Measurements from ENCODE around the gene SYNRG. TPM values are rescaled to one million over a fixed set of nuclear protein-coding genes. Genes with fewer than 3 reads are reported as not detected.

Gene SYNRG
- total RNA-seq, 1 experiment from 2014 or later: 46.6 TPM

- no peaks in the 10 kb centered on the region for H4K20me1 ChIP-seq (ENCODE audit: insufficient read depth, low read depth, low read length)
- no peaks in the 10 kb centered on the region for H3K27me3 ChIP-seq (ENCODE audit: low read length)
- no peak overlapping the region for H2AFZ ChIP-seq (ENCODE audit: low read length)
- H3K4me2 ChIP-seq (ENCODE audit: low read depth, low read length, poor library complexity, severe bottlenecking): no peak overlapping the region
- H3K36me3 ChIP-seq (ENCODE audit: insufficient read depth, low read length): peaks cover 47% of the 10 kb centered on the region
- no peak overlapping the region for H3K9ac ChIP-seq (ENCODE audit: low read length)
- H3K4me1 ChIP-seq (ENCODE audit: low read length): no peaks in the 10 kb centered on the region
- no peak for DNase-seq
- H3K79me2 ChIP-seq (ENCODE audit: low read length): peaks cover 3% of the 10 kb centered on the region
- no peaks in the 10 kb centered on the region for H3K9me3 ChIP-seq (ENCODE audit: low read length)
- H3K4me3 ChIP-seq (ENCODE audit: low read length): no peak overlapping the region
- H3K9me2 ChIP-seq (replicated peaks; ENCODE audit: insufficient read depth, low read length): no peaks in the 10 kb centered on the region
- no peak overlapping the region for H3K27ac ChIP-seq (ENCODE audit: low read length)
These were observed 45.0 kb downstream of the SYNRG start for GRCh38 chr17:37564252-37564651.

DNA sequence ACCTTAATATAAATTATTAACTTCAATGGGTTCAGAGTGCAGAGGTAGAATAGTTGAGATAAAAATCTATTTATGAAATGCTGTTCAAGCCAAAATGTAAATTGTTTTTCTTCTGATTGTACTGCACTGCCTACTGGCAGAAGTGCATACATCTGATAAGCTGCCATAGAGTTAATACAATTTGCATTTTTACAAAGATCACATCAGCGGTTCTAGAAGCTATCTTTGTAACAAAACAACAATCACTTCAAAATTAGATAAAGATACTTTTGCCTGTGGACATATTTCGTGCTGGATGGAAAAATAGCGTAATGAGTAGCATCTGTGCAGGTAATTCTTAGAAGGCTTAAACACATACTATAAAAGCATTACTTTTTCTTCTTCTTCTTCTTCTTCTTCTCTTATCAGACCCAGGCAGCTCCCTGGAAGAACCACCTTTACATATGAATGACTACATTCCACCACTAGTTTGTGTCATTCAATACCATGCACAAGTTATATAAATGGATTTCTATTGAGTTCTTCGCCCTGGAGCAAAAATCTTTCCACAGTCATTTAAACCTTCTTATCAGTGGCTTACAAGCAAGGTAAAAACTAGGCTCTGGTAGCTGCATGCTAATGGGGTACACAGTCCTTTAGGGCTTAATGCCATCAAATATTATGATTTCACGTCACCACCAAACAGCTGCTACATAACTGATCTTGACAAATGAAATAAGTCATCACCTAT, 47.0 kb downstream of the SYNRG start:
- Histone ChIP-seq H3K9me3 (ENCODE audit: low read length) (no peaks in the 10 kb centered on the region), H3K9ac (ENCODE audit: low read length) (no peak overlapping the region), H3K27ac (ENCODE audit: low read length) (no peak overlapping the region), H3K36me3 (ENCODE audit: insufficient read depth, low read length) (peaks cover 47% of the 10 kb centered on the region), H3K4me3 (ENCODE audit: low read length) (no peak overlapping the region), H3K79me2 (ENCODE audit: low read length) (peaks cover 3% of the 10 kb centered on the region; the same call in 1 of the 2 replicates), H3K27me3 (ENCODE audit: low read length) (no peaks in the 10 kb centered on the region), H2AFZ (ENCODE audit: low read length) (no peak overlapping the region), H3K4me1 (ENCODE audit: low read length) (no peaks in the 10 kb centered on the region), H3K9me2 (replicated peaks; ENCODE audit: insufficient read depth, low read length) (no peaks in the 10 kb centered on the region), H4K20me1 (ENCODE audit: insufficient read depth, low read depth, low read length) (no peaks in the 10 kb centered on the region), H3K4me2 (ENCODE audit: low read depth, low read length, poor library complexity, severe bottlenecking) (no peak overlapping the region)
- DNase-seq: no peak

GRCh38 chr17:37558299-37558698, 50.9 kb downstream of the SYNRG start:
- Histone ChIP-seq H3K4me1 (ENCODE audit: low read length) (peaks cover 4% of the 10 kb centered on the region), H4K20me1 (ENCODE audit: insufficient read depth, low read depth, low read length) (no peaks in the 10 kb centered on the region), H3K9me2 (replicated peaks; ENCODE audit: insufficient read depth, low read length) (no peaks in the 10 kb centered on the region), H3K4me3 (ENCODE audit: low read length) (no peak overlapping the region), H3K9me3 (ENCODE audit: low read length) (no peaks in the 10 kb centered on the region), H3K4me2 (ENCODE audit: low read depth, low read length, poor library complexity, severe bottlenecking) (no peak overlapping the region), H3K27me3 (ENCODE audit: low read length) (no peaks in the 10 kb centered on the region), H3K27ac (ENCODE audit: low read length) (no peak overlapping the region), H3K79me2 (ENCODE audit: low read length) (peaks cover 19% of the 10 kb centered on the region; the same call in 1 of the 2 replicates), H3K36me3 (ENCODE audit: insufficient read depth, low read length) (peaks cover 54% of the 10 kb centered on the region), H2AFZ (ENCODE audit: low read length) (no peak overlapping the region), H3K9ac (ENCODE audit: low read length) (no peak overlapping the region)
- no peak for DNase-seq

GRCh38 chr17:37557482-37557881, 51.7 kb downstream of the SYNRG start:
- Histone ChIP-seq H3K9me2 (replicated peaks; ENCODE audit: insufficient read depth, low read length) (no peaks in the 10 kb centered on the region), H2AFZ (ENCODE audit: low read length) (no peak overlapping the region), H3K27ac (ENCODE audit: low read length) (no peak overlapping the region), H4K20me1 (ENCODE audit: insufficient read depth, low read depth, low read length) (no peaks in the 10 kb centered on the region), H3K4me2 (ENCODE audit: low read depth, low read length, poor library complexity, severe bottlenecking) (no peak overlapping the region), H3K79me2 (ENCODE audit: low read length) (peaks cover 28% of the 10 kb centered on the region), H3K9me3 (ENCODE audit: low read length) (no peaks in the 10 kb centered on the region), H3K36me3 (ENCODE audit: insufficient read depth, low read length) (peaks cover 57% of the 10 kb centered on the region), H3K4me3 (ENCODE audit: low read length) (no peak overlapping the region), H3K4me1 (ENCODE audit: low read length) (peaks cover 10% of the 10 kb centered on the region), H3K27me3 (ENCODE audit: low read length) (no peaks in the 10 kb centered on the region), H3K9ac (ENCODE audit: low read length) (no peak overlapping the region)
- no peak for DNase-seq

- no peak overlapping the region for H3K9ac ChIP-seq (ENCODE audit: low read length)
- no peak overlapping the region for H3K4me3 ChIP-seq (ENCODE audit: low read length)
- no peaks in the 10 kb centered on the region for H3K9me2 ChIP-seq (replicated peaks; ENCODE audit: insufficient read depth, low read length)
- H3K4me2 ChIP-seq (ENCODE audit: low read depth, low read length, poor library complexity, severe bottlenecking): no peak overlapping the region
- H3K4me1 ChIP-seq (ENCODE audit: low read length): peaks cover 12% of the 10 kb centered on the region
- H3K27me3 ChIP-seq (ENCODE audit: low read length): no peaks in the 10 kb centered on the region
- H3K36me3 ChIP-seq (ENCODE audit: insufficient read depth, low read length): peaks cover 50% of the 10 kb centered on the region
- H4K20me1 ChIP-seq (ENCODE audit: insufficient read depth, low read depth, low read length): no peaks in the 10 kb centered on the region
- H3K9me3 ChIP-seq (ENCODE audit: low read length): no peaks in the 10 kb centered on the region
- DNase-seq: no peak
- no peak overlapping the region for H3K27ac ChIP-seq (ENCODE audit: low read length)
- no peak overlapping the region for H2AFZ ChIP-seq (ENCODE audit: low read length)
- H3K79me2 ChIP-seq (ENCODE audit: low read length): peaks cover 45% of the 10 kb centered on the region
These were observed 53.8 kb downstream of the SYNRG start for GRCh38 chr17:37555386-37555785.

DNA sequence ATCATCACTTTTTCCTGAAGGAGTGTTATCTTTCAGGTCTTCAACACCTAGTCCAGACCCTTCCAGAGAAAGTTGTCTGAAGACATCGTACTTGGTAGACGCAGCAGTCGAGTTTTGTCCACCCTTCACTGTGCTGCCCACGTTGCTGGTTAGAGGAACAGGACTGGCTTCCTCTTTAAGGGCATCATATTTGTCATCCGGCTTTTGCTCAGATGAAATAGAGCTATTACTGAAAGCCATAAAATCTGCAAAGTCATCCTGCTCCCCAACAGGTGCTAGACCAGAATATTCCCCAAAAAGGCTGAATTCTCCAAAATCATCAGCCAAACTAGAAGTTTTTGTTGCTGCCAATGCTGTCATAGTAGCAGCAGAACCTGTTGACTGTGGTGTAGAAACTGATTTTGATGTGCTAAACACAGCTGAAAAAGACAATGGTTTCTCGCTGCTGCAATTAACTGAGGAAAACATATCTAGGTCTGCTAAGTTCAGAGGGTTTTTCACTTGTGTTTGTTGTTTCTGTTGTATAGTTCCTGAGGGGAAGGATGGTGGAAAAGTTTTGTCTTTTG, 55.7 kb downstream of the SYNRG start:
- H2AFZ ChIP-seq (ENCODE audit: low read length): no peak overlapping the region
- H3K79me2 ChIP-seq (ENCODE audit: low read length): peaks cover 61% of the 10 kb centered on the region
- no peak for DNase-seq
- H3K4me3 ChIP-seq (ENCODE audit: low read length): no peak overlapping the region
- H3K9ac ChIP-seq (ENCODE audit: low read length): no peak overlapping the region
- H3K9me2 ChIP-seq (replicated peaks; ENCODE audit: insufficient read depth, low read length): no peaks in the 10 kb centered on the region
- H4K20me1 ChIP-seq (ENCODE audit: insufficient read depth, low read depth, low read length): no peaks in the 10 kb centered on the region
- peaks cover 39% of the 10 kb centered on the region for H3K36me3 ChIP-seq (ENCODE audit: insufficient read depth, low read length)
- H3K27me3 ChIP-seq (ENCODE audit: low read length): no peaks in the 10 kb centered on the region
- H3K4me1 ChIP-seq (ENCODE audit: low read length): peaks cover 12% of the 10 kb centered on the region
- no peaks in the 10 kb centered on the region for H3K9me3 ChIP-seq (ENCODE audit: low read length)
- H3K27ac ChIP-seq (ENCODE audit: low read length): no peak overlapping the region
- no peak overlapping the region for H3K4me2 ChIP-seq (ENCODE audit: low read depth, low read length, poor library complexity, severe bottlenecking)

- Histone ChIP-seq H4K20me1 (ENCODE audit: insufficient read depth, low read depth, low read length) (no peaks in the 10 kb centered on the region), H3K4me1 (ENCODE audit: low read length) (peaks cover 16% of the 10 kb centered on the region), H3K27me3 (ENCODE audit: low read length) (no peaks in the 10 kb centered on the region), H3K9me3 (ENCODE audit: low read length) (no peaks in the 10 kb centered on the region), H2AFZ (ENCODE audit: low read length) (no peak overlapping the region), H3K9ac (ENCODE audit: low read length) (no peak overlapping the region), H3K36me3 (ENCODE audit: insufficient read depth, low read length) (peaks cover 24% of the 10 kb centered on the region), H3K9me2 (replicated peaks; ENCODE audit: insufficient read depth, low read length) (no peaks in the 10 kb centered on the region), H3K79me2 (ENCODE audit: low read length) (peaks cover 73% of the 10 kb centered on the region), H3K4me2 (ENCODE audit: low read depth, low read length, poor library complexity, severe bottlenecking) (no peak overlapping the region), H3K27ac (ENCODE audit: low read length) (no peak overlapping the region), H3K4me3 (ENCODE audit: low read length) (no peak overlapping the region)
- no peak for DNase-seq
These were observed 57.4 kb downstream of the SYNRG start for GRCh38 chr17:37551788-37552187.

DNA sequence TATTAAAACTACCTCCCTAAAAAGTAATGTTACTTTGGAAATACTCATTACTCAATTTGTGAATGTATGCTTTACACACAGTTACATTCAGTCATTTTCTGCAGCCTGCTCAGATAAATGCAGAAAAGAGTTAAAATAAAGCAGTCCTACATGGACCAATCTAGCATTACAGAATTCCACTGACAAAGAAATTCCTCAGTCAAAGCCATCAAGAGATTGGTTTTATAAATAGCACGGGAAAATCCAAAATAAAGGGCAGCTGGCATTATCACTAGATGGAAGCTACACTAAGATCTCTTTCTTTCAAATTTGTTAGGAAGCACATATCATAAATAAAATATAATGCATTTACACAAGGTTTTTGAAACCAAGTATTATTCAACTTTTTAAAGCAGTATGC, 61.2 kb downstream of the SYNRG start:
- Histone ChIP-seq H3K36me3 (ENCODE audit: insufficient read depth, low read length) (peaks cover 13% of the 10 kb centered on the region; the same call in 1 of the 2 replicates), H3K9ac (ENCODE audit: low read length) (no peak overlapping the region), H4K20me1 (ENCODE audit: insufficient read depth, low read depth, low read length) (no peaks in the 10 kb centered on the region), H3K4me2 (ENCODE audit: low read depth, low read length, poor library complexity, severe bottlenecking) (no peak overlapping the region), H3K9me2 (replicated peaks; ENCODE audit: insufficient read depth, low read length) (no peaks in the 10 kb centered on the region), H3K27ac (ENCODE audit: low read length) (no peak overlapping the region), H3K4me1 (ENCODE audit: low read length) (peaks cover 9% of the 10 kb centered on the region), H3K27me3 (ENCODE audit: low read length) (no peaks in the 10 kb centered on the region), H3K9me3 (ENCODE audit: low read length) (no peaks in the 10 kb centered on the region), H3K4me3 (ENCODE audit: low read length) (no peak overlapping the region), H2AFZ (ENCODE audit: low read length) (no peak overlapping the region), H3K79me2 (ENCODE audit: low read length) (peaks cover 86% of the 10 kb centered on the region)
- no peak for DNase-seq
